H9 (cell line): Measurements from ENCODE around the gene POLA1. TPM values are rescaled to one million over a fixed set of nuclear protein-coding genes. Genes with fewer than 3 reads are reported as not detected.

Source experiments
- DNase-seq: peaks from one replicate; pipeline ENCODE4 v3.0.0-alpha.2; 2017
- H2AFZ ChIP-seq: one replicate; pipeline ENCODE4 v1.6.1; 2013; ENCODE audit warnings: mild to moderate bottlenecking, low read length, control low read depth, moderate library complexity
- H2AK5ac ChIP-seq: 2 replicates; pipeline ENCODE4 v1.6.1; 2013; ENCODE audit warnings: low read length, control low read depth, mixed read lengths; ENCODE audit not compliant: insufficient read length
- H2BK120ac ChIP-seq: one replicate; pipeline ENCODE4 v1.6.1; 2013; ENCODE audit warnings: low read depth, mild to moderate bottlenecking, low read length, control low read depth, inconsistent platforms; ENCODE audit not compliant: poor library complexity, severe bottlenecking
- H2BK12ac ChIP-seq: 2 replicates; pipeline ENCODE4 v1.6.1; 2013; ENCODE audit warnings: low read length, control low read depth, mixed read lengths, low read depth; ENCODE audit not compliant: insufficient read length
- H2BK15ac ChIP-seq: 2 replicates; pipeline ENCODE4 v1.6.1; 2013; ENCODE audit warnings: low read depth, low read length, control low read depth
- H2BK20ac ChIP-seq: one replicate; pipeline ENCODE4 v1.6.1; 2013; ENCODE audit warnings: low read depth, mild to moderate bottlenecking, low read length, control low read depth, inconsistent platforms; ENCODE audit not compliant: poor library complexity, severe bottlenecking
- H2BK5ac ChIP-seq: 2 replicates; pipeline ENCODE4 v1.6.1; 2013; ENCODE audit warnings: low read length, control low read depth, mixed read lengths; ENCODE audit not compliant: insufficient read length
- H3K14ac ChIP-seq: 2 replicates; pipeline ENCODE4 v1.6.1; 2013; ENCODE audit warnings: low read length, control low read depth; ENCODE audit not compliant: insufficient read depth
- H3K18ac ChIP-seq: 2 replicates; pipeline ENCODE4 v1.6.1; 2013; ENCODE audit warnings: low read depth, mild to moderate bottlenecking, mixed read lengths, low read length, control low read depth; ENCODE audit not compliant: insufficient read length
- H3K23ac ChIP-seq: 2 replicates; pipeline ENCODE4 v1.6.1; 2013; ENCODE audit warnings: low read length, control low read depth, mixed read lengths, low read depth; ENCODE audit not compliant: insufficient read length
- H3K23me2 ChIP-seq: 2 replicates; pipeline ENCODE4 v1.6.1; 2013; ENCODE audit warnings: low read depth, mild to moderate bottlenecking, mixed read lengths, low read length, control low read depth; ENCODE audit not compliant: insufficient read length, poor library complexity, severe bottlenecking
- H3K27ac ChIP-seq: 2 replicates; pipeline ENCODE4 v1.5.1; 2013; ENCODE audit warnings: low read length, control low read depth, mixed read lengths, low read depth; ENCODE audit not compliant: insufficient read length
- H3K27me3 ChIP-seq: 2 replicates; pipeline ENCODE4 v1.6.1; 2013; ENCODE audit warnings: low read length, control low read depth, inconsistent platforms; ENCODE audit not compliant: insufficient read depth
- H3K4ac ChIP-seq: 2 replicates; pipeline ENCODE4 v1.6.1; 2013; ENCODE audit warnings: low read depth, mild to moderate bottlenecking, control low read depth, inconsistent platforms, low read length, moderate library complexity
- H3K4me1 ChIP-seq: 2 replicates; pipeline ENCODE4 v1.6.1; 2013; ENCODE audit warnings: low read length, control low read depth, inconsistent platforms; ENCODE audit not compliant: insufficient read depth
- H3K4me2 ChIP-seq: 2 replicates; pipeline ENCODE4 v1.6.1; 2013; ENCODE audit warnings: low read length, control low read depth, mixed read lengths; ENCODE audit not compliant: insufficient read length, insufficient read depth
- H3K56ac ChIP-seq: 2 replicates; pipeline ENCODE4 v1.6.1; 2013; ENCODE audit warnings: low read depth, mild to moderate bottlenecking, mixed read lengths, low read length, control low read depth; ENCODE audit not compliant: insufficient read length
- H3K79me1 ChIP-seq: 2 replicates; pipeline ENCODE4 v1.6.1; 2013; ENCODE audit warnings: low read depth, mild to moderate bottlenecking, moderate library complexity, low read length, control low read depth, inconsistent platforms; ENCODE audit not compliant: insufficient read depth, poor library complexity, severe bottlenecking
- H3K79me2 ChIP-seq: 2 replicates; pipeline ENCODE4 v1.6.1; 2013; ENCODE audit warnings: low read length, control low read depth, inconsistent platforms; ENCODE audit not compliant: insufficient read depth
- H3K9ac ChIP-seq: 2 replicates; pipeline ENCODE4 v1.6.1; 2013; ENCODE audit warnings: low read length, control low read depth, mixed read lengths; ENCODE audit not compliant: insufficient read length; ENCODE audit errors: extremely low read depth
- H3K9me3 ChIP-seq: one replicate; pipeline ENCODE4 v1.6.1; 2013; ENCODE audit warnings: low read depth, low read length, inconsistent platforms; ENCODE audit not compliant: control insufficient read depth
- H3T11ph ChIP-seq: one replicate; pipeline ENCODE4 v1.6.1; 2013; ENCODE audit warnings: mild to moderate bottlenecking, low read length, control low read depth, inconsistent platforms
- H4K20me1 ChIP-seq: one replicate; pipeline ENCODE4 v1.6.1; 2013; ENCODE audit not compliant: control insufficient read depth, insufficient read length, insufficient read depth
- H4K5ac ChIP-seq: 2 replicates; pipeline ENCODE4 v1.6.1; 2013; ENCODE audit warnings: low read depth, mild to moderate bottlenecking, mixed read lengths, low read length, control low read depth; ENCODE audit not compliant: insufficient read length
- H4K8ac ChIP-seq: replicated peaks from 2 replicates; pipeline ENCODE4 v1.6.1; 2013; ENCODE audit warnings: low read length, control low read depth, mixed read lengths, low read depth; ENCODE audit not compliant: insufficient read length
- H4K91ac ChIP-seq: 2 replicates; pipeline ENCODE4 v1.6.1; 2013; ENCODE audit warnings: low read depth, mild to moderate bottlenecking, moderate library complexity, mixed read lengths, low read length, control low read depth; ENCODE audit not compliant: insufficient read length
- H3K27ac Mint-ChIP-seq, 3 experiments: 2 replicates in 2 of 3; 3 replicates in 1 of 3; pipeline ENCODE4 v1.8.0; 2020 to 2021; ENCODE audit warnings: mixed read lengths in 3 of 3, mild to moderate bottlenecking in 1 of 3, moderate library complexity in 1 of 3
- H3K27me3 Mint-ChIP-seq: 2 replicates; pipeline ENCODE4 v1.8.0; 2021; ENCODE audit warnings: low read depth, mild to moderate bottlenecking, moderate library complexity, mixed read lengths
- H3K36me3 Mint-ChIP-seq, 3 experiments: 2 replicates in 2 of 3; 3 replicates in 1 of 3; pipeline ENCODE4 v1.8.0; 2020 to 2021; ENCODE audit warnings: low read depth in 3 of 3, mixed read lengths in 3 of 3; ENCODE audit not compliant: insufficient read depth in 1 of 3
- H3K4me1 Mint-ChIP-seq, 2 experiments: 2 replicates each; pipeline ENCODE4 v1.8.0; 2020; ENCODE audit warnings: mixed read lengths in 2 of 2
- H3K4me3 Mint-ChIP-seq, 2 experiments: 2 replicates in 1 of 2; 3 replicates in 1 of 2; pipeline ENCODE4 v1.8.0; 2020 to 2021; ENCODE audit warnings: mild to moderate bottlenecking in 2 of 2, mixed read lengths in 2 of 2, moderate library complexity in 1 of 2
- H3K9me3 Mint-ChIP-seq, 2 experiments: 2 replicates in 1 of 2; 3 replicates in 1 of 2; pipeline ENCODE4 v1.8.0; 2020; ENCODE audit warnings: mild to moderate bottlenecking in 2 of 2, mixed read lengths in 2 of 2, moderate library complexity in 1 of 2
- CTCF ChIP-seq: fragments of 200-600 bp; sonication (generic); conservative IDR thresholded peaks from 3 replicates; pipeline ENCODE4 v1.8.0; 2021; ENCODE audit warnings: antibody characterized with exemption, mild to moderate bottlenecking
- WGBS: extraction: QIAGEN DNeasy Blood & Tissue Kit; methylation state at CpG from one replicate; pipeline ENCODE4 v1.1.7; 2013; ENCODE audit warnings: missing lambda C conversion rate, low lambda C conversion rate, mixed read lengths; ENCODE audit not compliant: insufficient read length; ENCODE audit errors: extremely low coverage; 5-methylcytosine and 5-hydroxymethylcytosine counted together
- total RNA-seq: library from RNA; stranded (reverse); gene quantifications from 2 replicates; pipeline ENCODE4 v1.2.1, GENCODE V29; 2021

The POLA1 gene
- total RNA-seq, 1 experiment from 2014 or later = 60.2 TPM

GRCh38 chrX:25020391-25020904 lies 326.7 kb downstream of the POLA1 start:
- no peak overlapping the region for H2AK5ac ChIP-seq
- H3K23ac ChIP-seq = no peak overlapping the region
- no peak for DNase-seq
- no peaks in the 10 kb centered on the region for H3K79me2 ChIP-seq
- no peak overlapping the region for H3K4ac ChIP-seq
- H2BK20ac ChIP-seq = no peak overlapping the region
- peaks cover 63 to 81% of the 10 kb centered on the region in 2 experiments for H3K4me1 Mint-ChIP-seq
- H3K4me2 ChIP-seq = peak overlapping the region; percentile 63
- TF ChIP-seq CTCF = no peak
- H3K27ac Mint-ChIP-seq = no peak overlapping the region
- H3K27me3 ChIP-seq = peaks cover 68% of the 10 kb centered on the region
- no peak overlapping the region for H2AFZ ChIP-seq
- H3K9me3 ChIP-seq = no peaks in the 10 kb centered on the region
- H3K23me2 ChIP-seq = peaks cover 26% of the 10 kb centered on the region
- peaks cover 99% of the 10 kb centered on the region for H3K27me3 Mint-ChIP-seq
- H3K36me3 Mint-ChIP-seq = no peaks in the 10 kb centered on the region
- no peak overlapping the region for H4K91ac ChIP-seq
- no peak overlapping the region for H4K8ac ChIP-seq
- H3K79me1 ChIP-seq = no peaks in the 10 kb centered on the region
- H3K27ac ChIP-seq = no peak overlapping the region
- no peak overlapping the region for H2BK5ac ChIP-seq
- H3K9me3 Mint-ChIP-seq = peaks cover 0 to 5% of the 10 kb centered on the region in 2 experiments; a peak in 2 of 5 replicates
- no peak overlapping the region for H4K5ac ChIP-seq
- no peak overlapping the region for H3K14ac ChIP-seq
- H3K56ac ChIP-seq = no peak overlapping the region
- no CpG with 5 or more reads among the region's 27 CpGs for WGBS
- H2BK15ac ChIP-seq = no peak overlapping the region
- H3K4me1 ChIP-seq = peaks cover 2% of the 10 kb centered on the region; the same call in 1 of the 2 replicates
- no peak overlapping the region for H2BK120ac ChIP-seq
- peak overlapping the region; percentile 49 to 80 for H3K4me3 Mint-ChIP-seq
- no peak overlapping the region for H3K9ac ChIP-seq
- H2BK12ac ChIP-seq = no peak overlapping the region
- no peaks in the 10 kb centered on the region for H4K20me1 ChIP-seq
- H3T11ph ChIP-seq = no peak overlapping the region
- H3K18ac ChIP-seq = no peak overlapping the region
